Calu3 (cell line): ENCODE data around the gene SLC66A1. TPM values are rescaled to one million over a fixed set of nuclear protein-coding genes. Genes with fewer than 3 reads are reported as not detected.

Experiments
- BruUV-seq: library from RNA; stranded (reverse); fragments of 400-500 nt; replicated peaks from 2 replicates; lab custom pipeline; 2021; lab: Mats Ljungman, UMichigan
- CTCF ChIA-PET: fragments of 300-600 bp; sonication (Branson Sonifier 250); formaldehyde crosslinking; loops from one replicate; lab custom pipeline; 2022; ENCODE audit warnings: antibody characterized with exemption; lab: Charles Lee
- DNase-seq: peaks from one replicate; pipeline ENCODE4 v3.0.0; 2022
- H3K27ac Mint-ChIP-seq: one replicate; pipeline ENCODE4 v1.8.0; 2022; ENCODE audit warnings: mixed read lengths; ENCODE audit not compliant: unreplicated experiment
- H3K27me3 Mint-ChIP-seq: one replicate; pipeline ENCODE4 v1.8.0; 2022; ENCODE audit warnings: mixed read lengths; ENCODE audit not compliant: unreplicated experiment
- H3K36me3 Mint-ChIP-seq: one replicate; pipeline ENCODE4 v1.8.0; 2022; ENCODE audit warnings: mild to moderate bottlenecking, moderate library complexity, mixed read lengths; ENCODE audit not compliant: insufficient read depth, unreplicated experiment
- H3K4me1 Mint-ChIP-seq: one replicate; pipeline ENCODE4 v1.8.0; 2022; ENCODE audit warnings: mild to moderate bottlenecking, low read depth, mixed read lengths; ENCODE audit not compliant: unreplicated experiment
- H3K4me3 Mint-ChIP-seq: one replicate; pipeline ENCODE4 v1.8.0; 2022; ENCODE audit warnings: mild to moderate bottlenecking, low read depth, moderate library complexity, mixed read lengths; ENCODE audit not compliant: unreplicated experiment
- H3K9me3 Mint-ChIP-seq: one replicate; pipeline ENCODE4 v1.8.0; 2022; ENCODE audit warnings: low read depth, mixed read lengths; ENCODE audit not compliant: unreplicated experiment
- CTCF ChIP-seq: fragments of 200-600 bp; IDR thresholded peaks from one replicate; pipeline ENCODE4 v1.8.0; 2022; ENCODE audit warnings: antibody characterized with exemption; ENCODE audit not compliant: unreplicated experiment
- intact Hi-C: fragments of 100-400 bp; cut with micrococcal nuclease; formaldehyde crosslinking; loops from one replicate; pipeline ENCODE4 v1.10.0; 2022; ENCODE audit not compliant: unreplicated experiment
- total RNA-seq: library from RNA; stranded (reverse); gene quantifications from 2 replicates; pipeline ENCODE4 v1.2.3, GENCODE V29; 2022

Gene SLC66A1
- total RNA-seq, 1 experiment from 2014 or later = 10.0 TPM

GRCh38 chr1:19324665-19324990 lies 12.5 kb downstream of the SLC66A1 start:
- Mint-ChIP-seq H3K27ac (no peak overlapping the region), H3K4me1 (no peaks in the 10 kb centered on the region), H3K9me3 (no peaks in the 10 kb centered on the region), H3K27me3 (no peaks in the 10 kb centered on the region), H3K36me3 (peaks cover 27% of the 10 kb centered on the region), H3K4me3 (no peak overlapping the region)
- BruUV-seq = no TSS peak
- CTCF ChIA-PET = no interaction called here
- TF ChIP-seq CTCF = no peak
- intact Hi-C loops = no loop called here
- DNase-seq = no peak

GRCh38 chr1:19325368-19325957 lies 13.3 kb downstream of the SLC66A1 start:
- no peak overlapping the region for H3K4me3 Mint-ChIP-seq
- H3K27ac Mint-ChIP-seq = no peak overlapping the region
- intact Hi-C loops = no loop called here
- no peak for TF ChIP-seq CTCF
- CTCF ChIA-PET = no interaction called here
- H3K36me3 Mint-ChIP-seq = peaks cover 29% of the 10 kb centered on the region
- no peaks in the 10 kb centered on the region for H3K4me1 Mint-ChIP-seq
- BruUV-seq = no TSS peak
- H3K9me3 Mint-ChIP-seq = no peaks in the 10 kb centered on the region
- no peaks in the 10 kb centered on the region for H3K27me3 Mint-ChIP-seq
- DNase-seq = no peak

- no peaks in the 10 kb centered on the region for H3K27me3 Mint-ChIP-seq
- no TSS peak for BruUV-seq
- DNase-seq = no peak
- no peak overlapping the region for H3K4me3 Mint-ChIP-seq
- H3K4me1 Mint-ChIP-seq = no peaks in the 10 kb centered on the region
- CTCF ChIA-PET = no interaction called here
- no peaks in the 10 kb centered on the region for H3K9me3 Mint-ChIP-seq
- TF ChIP-seq CTCF = no peak
- H3K27ac Mint-ChIP-seq = no peak overlapping the region
- intact Hi-C loops = no loop called here
- H3K36me3 Mint-ChIP-seq = peaks cover 29% of the 10 kb centered on the region
Measured at GRCh38 chr1:19325958-19326747, 14.0 kb downstream of the SLC66A1 start.

GRCh38 chr1:19326748-19327065 lies 14.6 kb downstream of the SLC66A1 start:
- Mint-ChIP-seq H3K4me1 (no peaks in the 10 kb centered on the region), H3K27ac (no peak overlapping the region), H3K36me3 (peaks cover 29% of the 10 kb centered on the region), H3K27me3 (no peaks in the 10 kb centered on the region), H3K9me3 (no peaks in the 10 kb centered on the region), H3K4me3 (no peak overlapping the region)
- intact Hi-C loops = no loop called here
- no peak for TF ChIP-seq CTCF
- CTCF ChIA-PET = no interaction called here
- DNase-seq = no peak
- no TSS peak for BruUV-seq
